ENCODE measurements around the gene SPECC1L.

SPECC1L gene

GRCh38 chr22:24422102-24422665 is 151.6 kb downstream of the SPECC1L start:
- H3K27me3 ChIP-seq (ENCODE audit: insufficient read depth, low read length), result peaks cover 31% of the 10 kb centered on the region
- no peaks in the 10 kb centered on the region; the same call in 1 of the 2 replicates for H3K36me3 ChIP-seq (ENCODE audit: insufficient read depth, low read depth, low read length)
- H3K27ac ChIP-seq (ENCODE audit: low read length), result no peak overlapping the region
- no peak overlapping the region for H3K9ac ChIP-seq (ENCODE audit: low read depth, low read length)
- peaks cover 4% of the 10 kb centered on the region; the same call in 1 of the 2 replicates for H3K4me1 ChIP-seq (ENCODE audit: insufficient read depth, low read length)
- H3K4me3 ChIP-seq (ENCODE audit: low read length), result no peak overlapping the region
- H3K9me3 ChIP-seq (ENCODE audit: insufficient read depth, low read depth, low read length), result no peaks in the 10 kb centered on the region

DNA sequence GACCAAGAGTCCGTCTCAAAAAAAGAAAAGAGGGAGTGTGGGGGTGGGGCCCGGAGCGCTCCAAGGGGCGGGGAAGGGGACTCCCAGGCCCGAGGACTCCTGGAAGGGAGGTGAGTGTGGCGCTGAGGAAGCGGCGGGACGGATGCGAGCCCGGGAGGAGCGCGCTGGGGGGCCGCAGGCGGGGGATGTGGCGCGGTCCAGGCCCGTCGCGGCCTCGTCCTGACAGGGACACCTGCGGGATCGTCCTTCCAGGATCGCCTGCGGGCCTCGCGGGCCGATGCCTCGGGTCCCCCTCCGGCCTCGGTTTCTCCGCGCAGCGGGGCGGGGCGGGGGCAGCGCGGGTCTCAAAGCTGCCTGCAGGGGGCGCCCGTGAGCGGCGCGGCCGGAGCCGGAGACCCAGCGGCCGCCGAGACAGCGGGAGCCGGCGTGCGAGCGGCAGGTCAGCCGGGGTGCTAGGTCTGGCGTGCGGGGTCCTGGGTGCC is 152.9 kb downstream of the SPECC1L start:
- Histone ChIP-seq H3K36me3 (ENCODE audit: insufficient read depth, low read depth, low read length) (no peaks in the 10 kb centered on the region), H3K27ac (ENCODE audit: low read length) (no peak overlapping the region), H3K9me3 (ENCODE audit: insufficient read depth, low read depth, low read length) (no peaks in the 10 kb centered on the region), H3K9ac (ENCODE audit: low read depth, low read length) (no peak overlapping the region), H3K4me1 (ENCODE audit: insufficient read depth, low read length) (peaks cover 6% of the 10 kb centered on the region; the same call in 1 of the 2 replicates), H3K27me3 (ENCODE audit: insufficient read depth, low read length) (peaks cover 31% of the 10 kb centered on the region), H3K4me3 (ENCODE audit: low read length) (peak overlapping the region; percentile 46; the same call in 1 of the 2 replicates)

- Histone ChIP-seq H3K9ac (ENCODE audit: low read depth, low read length) (peak overlapping the region; percentile 51; the same call in 1 of the 2 replicates), H3K9me3 (ENCODE audit: insufficient read depth, low read depth, low read length) (no peaks in the 10 kb centered on the region), H3K27ac (ENCODE audit: low read length) (no peak overlapping the region), H3K27me3 (ENCODE audit: insufficient read depth, low read length) (peaks cover 31% of the 10 kb centered on the region), H3K36me3 (ENCODE audit: insufficient read depth, low read depth, low read length) (no peaks in the 10 kb centered on the region), H3K4me3 (ENCODE audit: low read length) (peak overlapping the region; percentile 60; the same call in 1 of the 2 replicates), H3K4me1 (ENCODE audit: insufficient read depth, low read length) (peaks cover 11% of the 10 kb centered on the region; the same call in 1 of the 2 replicates)
Measured at GRCh38 chr22:24424001-24424900, 153.6 kb downstream of the SPECC1L start.

DNA sequence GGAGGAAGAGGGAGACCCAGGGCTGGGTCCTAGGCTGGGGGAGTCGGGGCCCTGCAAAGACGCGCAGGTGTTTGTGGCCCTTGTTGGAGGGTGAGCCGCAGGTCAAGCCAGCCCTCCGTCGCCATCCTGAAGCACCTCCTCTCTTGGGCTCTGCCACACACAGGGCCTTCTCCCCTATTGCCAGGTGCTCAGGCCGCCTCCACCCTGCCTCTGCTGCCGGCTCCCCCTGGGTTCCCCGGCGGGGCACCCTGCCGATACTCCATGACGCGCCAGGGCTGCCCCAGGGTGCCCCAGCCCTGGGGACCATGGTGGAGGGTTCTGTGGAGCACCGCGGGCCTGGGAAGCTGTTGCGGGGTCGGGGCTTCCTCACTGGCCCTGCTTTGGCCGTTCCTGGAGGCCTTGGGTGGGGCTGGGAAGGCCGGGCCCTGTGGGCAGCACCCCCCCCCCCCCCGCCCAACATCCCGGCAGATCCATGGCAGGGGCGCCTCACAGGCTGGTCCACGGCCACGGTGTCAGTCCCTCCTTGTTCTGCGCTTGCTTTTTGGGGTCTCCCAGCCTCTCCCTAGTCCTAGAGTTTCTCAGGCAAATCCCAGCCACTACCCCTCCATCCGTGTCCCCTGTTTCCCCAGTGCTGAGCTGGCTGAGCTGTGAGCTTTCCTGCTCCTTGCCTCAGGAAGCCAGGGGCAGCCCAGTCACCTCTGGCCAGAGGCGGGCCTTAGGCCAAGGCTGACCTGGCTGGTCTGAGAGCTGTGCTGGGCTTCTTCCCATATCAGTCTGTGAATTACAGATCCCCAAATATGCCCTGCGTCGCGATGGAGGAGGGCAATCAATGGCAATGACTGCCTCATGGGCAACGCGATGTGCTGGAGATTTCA is 154.5 kb downstream of the SPECC1L start:
- no peak overlapping the region for H3K27ac ChIP-seq (ENCODE audit: low read length)
- 0 out of 2 replicates have a peak overlapping the region, but pooled peaks have one; percentile 51 for H3K9ac ChIP-seq (ENCODE audit: low read depth, low read length)
- peak overlapping the region; percentile 60; the same call in 1 of the 2 replicates for H3K4me3 ChIP-seq (ENCODE audit: low read length)
- peaks cover 7% of the 10 kb centered on the region; the same call in 1 of the 2 replicates for H3K4me1 ChIP-seq (ENCODE audit: insufficient read depth, low read length)
- H3K27me3 ChIP-seq (ENCODE audit: insufficient read depth, low read length), result peaks cover 31% of the 10 kb centered on the region
- H3K9me3 ChIP-seq (ENCODE audit: insufficient read depth, low read depth, low read length), result no peaks in the 10 kb centered on the region
- no peaks in the 10 kb centered on the region for H3K36me3 ChIP-seq (ENCODE audit: insufficient read depth, low read depth, low read length)

GRCh38 chr22:24426436-24426835 is 155.8 kb downstream of the SPECC1L start:
- Histone ChIP-seq H3K27me3 (ENCODE audit: insufficient read depth, low read length) (peaks cover 31% of the 10 kb centered on the region), H3K4me3 (ENCODE audit: low read length) (no peak overlapping the region), H3K36me3 (ENCODE audit: insufficient read depth, low read depth, low read length) (no peaks in the 10 kb centered on the region), H3K27ac (ENCODE audit: low read length) (no peak overlapping the region), H3K4me1 (ENCODE audit: insufficient read depth, low read length) (peaks cover 7% of the 10 kb centered on the region; the same call in 1 of the 2 replicates), H3K9ac (ENCODE audit: low read depth, low read length) (no peak overlapping the region), H3K9me3 (ENCODE audit: insufficient read depth, low read depth, low read length) (no peaks in the 10 kb centered on the region)

DNA sequence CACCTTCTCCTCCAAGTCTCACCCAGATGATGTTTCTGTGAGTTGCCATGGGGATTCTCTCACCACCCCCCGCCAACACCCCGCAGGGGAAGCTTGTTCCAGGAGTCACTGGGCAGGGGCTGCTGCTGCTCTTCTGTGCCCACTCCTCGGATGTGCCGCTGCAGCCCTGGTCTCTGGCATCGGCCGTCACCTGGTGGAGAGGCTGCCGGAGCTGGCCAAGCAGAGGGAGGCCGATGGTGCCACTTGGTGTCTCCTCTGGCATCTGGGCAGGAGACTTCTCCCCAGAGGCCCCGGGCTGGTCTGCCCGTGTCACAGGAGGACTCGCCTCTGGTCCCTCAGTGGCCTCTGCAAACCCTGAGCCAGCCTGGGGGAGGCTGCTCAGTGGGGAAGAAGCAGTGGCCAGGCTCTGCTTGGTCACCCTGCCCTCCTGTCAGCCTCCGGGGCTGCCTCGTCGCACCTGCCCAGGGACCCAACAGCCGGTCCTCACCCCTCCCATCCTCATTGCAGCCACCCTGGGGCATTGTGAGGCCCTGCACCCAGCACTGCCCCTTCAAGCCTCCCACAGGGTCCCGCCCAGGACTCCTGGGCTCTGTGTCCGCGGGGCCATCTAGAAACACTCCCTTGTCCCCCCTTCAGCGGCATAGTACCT is 156.3 kb downstream of the SPECC1L start:
- Histone ChIP-seq H3K4me3 (ENCODE audit: low read length) (no peak overlapping the region), H3K9ac (ENCODE audit: low read depth, low read length) (no peak overlapping the region), H3K4me1 (ENCODE audit: insufficient read depth, low read length) (peaks cover 7% of the 10 kb centered on the region; the same call in 1 of the 2 replicates), H3K36me3 (ENCODE audit: insufficient read depth, low read depth, low read length) (no peaks in the 10 kb centered on the region), H3K9me3 (ENCODE audit: insufficient read depth, low read depth, low read length) (no peaks in the 10 kb centered on the region), H3K27ac (ENCODE audit: low read length) (no peak overlapping the region), H3K27me3 (ENCODE audit: insufficient read depth, low read length) (peaks cover 31% of the 10 kb centered on the region)

GRCh38 chr22:24427500-24428164 is 157.0 kb downstream of the SPECC1L start, which contains the start of gene ADORA2A:
ADORA2A (plus strand) TSS chr22:24427599; CDS start chr22:24433405, 5,806 bp downstream.
- peaks cover 31% of the 10 kb centered on the region for H3K27me3 ChIP-seq (ENCODE audit: insufficient read depth, low read length)
- no peak within 1 kb of the TSS for H3K9ac ChIP-seq (ENCODE audit: low read depth, low read length)

GRCh38 chr22:24428751-24429410 is 158.2 kb downstream of the SPECC1L start:
- Histone ChIP-seq H3K36me3 (ENCODE audit: insufficient read depth, low read depth, low read length) (no peaks in the 10 kb centered on the region), H3K4me1 (ENCODE audit: insufficient read depth, low read length) (peaks cover 7% of the 10 kb centered on the region; the same call in 1 of the 2 replicates), H3K27ac (ENCODE audit: low read length) (no peak overlapping the region), H3K9ac (ENCODE audit: low read depth, low read length) (no peak overlapping the region), H3K4me3 (ENCODE audit: low read length) (no peak overlapping the region), H3K9me3 (ENCODE audit: insufficient read depth, low read depth, low read length) (no peaks in the 10 kb centered on the region), H3K27me3 (ENCODE audit: insufficient read depth, low read length) (peaks cover 31% of the 10 kb centered on the region)

More at GRCh38 chr22:24427500-24428164, 157.0 kb downstream of the SPECC1L start, which contains the start of gene ADORA2A:
- peaks cover 7% of the 10 kb centered on the region; the same call in 1 of the 2 replicates for H3K4me1 ChIP-seq (ENCODE audit: insufficient read depth, low read length)
- no peak within 1 kb of the TSS for H3K4me3 ChIP-seq (ENCODE audit: low read length)
- H3K27ac ChIP-seq (ENCODE audit: low read length), result no peak within 1 kb of the TSS
- no peaks in the 10 kb centered on the region for H3K9me3 ChIP-seq (ENCODE audit: insufficient read depth, low read depth, low read length)
- H3K36me3 ChIP-seq (ENCODE audit: insufficient read depth, low read depth, low read length), result no peaks in the 10 kb centered on the region

GRCh38 chr22:24429411-24430365 is 159.1 kb downstream of the SPECC1L start:
- Histone ChIP-seq H3K9me3 (ENCODE audit: insufficient read depth, low read depth, low read length) (no peaks in the 10 kb centered on the region), H3K9ac (ENCODE audit: low read depth, low read length) (no peak overlapping the region), H3K27ac (ENCODE audit: low read length) (no peak overlapping the region), H3K4me1 (ENCODE audit: insufficient read depth, low read length) (peaks cover 7% of the 10 kb centered on the region; the same call in 1 of the 2 replicates), H3K4me3 (ENCODE audit: low read length) (no peak overlapping the region), H3K36me3 (ENCODE audit: insufficient read depth, low read depth, low read length) (no peaks in the 10 kb centered on the region), H3K27me3 (ENCODE audit: insufficient read depth, low read length) (peaks cover 23% of the 10 kb centered on the region)
